Neural progenitor cell (in vitro differentiated cells): Measurements from ENCODE around the gene PPM1E. TPM values are rescaled to one million over a fixed set of nuclear protein-coding genes. Genes with fewer than 3 reads are reported as not detected.
"Not testable (repeated sequence)": the region's sequence is repeated elsewhere in the genome, so short reads cannot be mapped to it uniquely, and the experiment has no call there.

Source experiments
- DNase-seq: peaks from one replicate; pipeline ENCODE4 v3.0.0-alpha.2; 2016; ENCODE audit warnings: low spot score
- H2AFZ ChIP-seq: fragments of 200-600 bp; sonication (generic); replicated peaks from 2 replicates; pipeline ENCODE4 v1.6.1; 2016; ENCODE audit warnings: antibody characterized with exemption
- H3F3A ChIP-seq: fragments of 200-600 bp; sonication (generic); 2 replicates; pipeline ENCODE4 v1.6.1; 2016; ENCODE audit warnings: antibody characterized with exemption, low read depth
- H3K27ac ChIP-seq: fragments of 200-600 bp; sonication (generic); 2 replicates; pipeline ENCODE4 v1.5.1; 2016; ENCODE audit warnings: mild to moderate bottlenecking
- H3K27me3 ChIP-seq: fragments of 200-600 bp; sonication (generic); 2 replicates; pipeline ENCODE4 v1.6.1; 2016; ENCODE audit warnings: mild to moderate bottlenecking, moderate library complexity
- H3K36me3 ChIP-seq: fragments of 200-600 bp; sonication (generic); 2 replicates; pipeline ENCODE4 v1.5.1; 2016
- H3K4me1 ChIP-seq: fragments of 200-600 bp; sonication (generic); 2 replicates; pipeline ENCODE4 v1.6.1; 2016; ENCODE audit warnings: mixed run types
- H3K4me2 ChIP-seq: fragments of 200-600 bp; sonication (generic); 2 replicates; pipeline ENCODE4 v1.6.1; 2016
- H3K4me3 ChIP-seq: fragments of 200-600 bp; sonication (generic); 2 replicates; pipeline ENCODE4 v1.5.1; 2016
- H3K79me2 ChIP-seq: fragments of 200-600 bp; sonication (generic); 2 replicates; pipeline ENCODE4 v1.6.1; 2016; ENCODE audit warnings: low read depth
- H3K9ac ChIP-seq: fragments of 200-600 bp; sonication (generic); 2 replicates; pipeline ENCODE4 v1.6.1; 2016
- H3K9me3 ChIP-seq: fragments of 200-600 bp; sonication (generic); 2 replicates; pipeline ENCODE4 v1.5.1; 2016; ENCODE audit warnings: low read depth
- H4K20me1 ChIP-seq: fragments of 200-600 bp; sonication (generic); 2 replicates; pipeline ENCODE4 v1.6.1; 2016; ENCODE audit warnings: low read depth
- H3K27ac Mint-ChIP-seq: 3 replicates; pipeline ENCODE4 v1.8.0; 2021; ENCODE audit warnings: mixed read lengths
- H3K27me3 Mint-ChIP-seq: 2 replicates; pipeline ENCODE4 v1.8.0; 2022; ENCODE audit warnings: low read depth, mild to moderate bottlenecking, inconsistent platforms, moderate library complexity, mixed read lengths; ENCODE audit not compliant: insufficient read depth
- H3K36me3 Mint-ChIP-seq: 3 replicates; pipeline ENCODE4 v1.8.0; 2021; ENCODE audit warnings: mixed read lengths
- H3K4me1 Mint-ChIP-seq: 3 replicates; pipeline ENCODE4 v1.8.0; 2021; ENCODE audit warnings: mixed read lengths
- H3K4me3 Mint-ChIP-seq: 3 replicates; pipeline ENCODE4 v1.8.0; 2021; ENCODE audit warnings: mild to moderate bottlenecking, moderate library complexity, mixed read lengths
- H3K9me3 Mint-ChIP-seq: 3 replicates; pipeline ENCODE4 v1.8.0; 2020; ENCODE audit warnings: mixed read lengths
- EZH2 ChIP-seq: fragments of 200-600 bp; sonication (generic); IDR thresholded peaks from 2 replicates; pipeline ENCODE4 v1.6.1; 2017; ENCODE audit warnings: antibody characterized with exemption, mild to moderate bottlenecking, moderate library complexity
- EZH2phosphoT487 ChIP-seq: fragments of 200-600 bp; sonication (generic); IDR thresholded peaks from 2 replicates; pipeline ENCODE4 v1.6.1; 2017; ENCODE audit warnings: antibody characterized with exemption
- total RNA-seq: library from RNA; depleted of rRNA; stranded (reverse); fragments of >200 nt; gene quantifications from 2 replicates; pipeline ENCODE4 v1.2.3, GENCODE V29; 2015; ENCODE audit warnings: low replicate concordance
- TF ChIP-seq, protein P1 (sequence below): fragments of 200-600 bp; sonication (generic); IDR thresholded peaks from 2 replicates; pipeline ENCODE4 v1.5.1; 2017; ENCODE audit warnings: antibody characterized with exemption, mild to moderate bottlenecking

PPM1E gene
- total RNA-seq, 1 donor from 2014 or later, result 18.8 TPM

DNA sequence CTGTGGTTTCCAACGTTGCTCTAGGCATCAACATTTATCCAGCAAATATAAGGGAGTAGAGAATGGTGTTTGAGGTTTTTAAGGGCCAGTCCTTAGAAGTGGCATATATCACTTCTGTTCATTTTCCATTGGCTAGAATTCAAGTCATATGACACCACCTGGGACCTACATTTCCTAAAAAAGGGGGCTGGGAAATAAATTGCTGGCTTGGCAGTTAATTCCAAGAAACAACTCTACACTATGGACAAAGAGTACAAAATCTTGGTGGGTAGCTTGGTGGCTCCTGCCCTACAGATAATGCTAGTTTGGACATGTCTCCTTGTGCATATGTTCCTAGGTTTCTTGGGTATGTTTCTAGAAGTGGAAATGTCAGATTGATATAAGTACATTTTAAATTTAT lies 7.6 kb downstream of the PPM1E start:
- H3K27ac Mint-ChIP-seq, result no peak overlapping the region

GRCh38 chr17:58764373-58764772 lies 8.7 kb downstream of the PPM1E start:
- Histone ChIP-seq H3K4me1 (no peaks in the 10 kb centered on the region), H3K27ac (no peak overlapping the region), H2AFZ (no peak overlapping the region), H4K20me1 (peaks cover 4% of the 10 kb centered on the region), H3K79me2 (peaks cover 3% of the 10 kb centered on the region), H3F3A (no peaks in the 10 kb centered on the region), H3K4me2 (no peak overlapping the region), H3K9ac (no peak overlapping the region), H3K36me3 (no peaks in the 10 kb centered on the region), H3K4me3 (no peak overlapping the region), H3K27me3 (no peaks in the 10 kb centered on the region), H3K9me3 (no peaks in the 10 kb centered on the region)
- peaks cover 3% of the 10 kb centered on the region for H3K4me1 Mint-ChIP-seq
- H3K9me3 Mint-ChIP-seq, result no peaks in the 10 kb centered on the region
- no peak for DNase-seq
- H3K36me3 Mint-ChIP-seq, result peaks cover 16% of the 10 kb centered on the region
- no peak overlapping the region for H3K27ac Mint-ChIP-seq
- TF ChIP-seq EZH2phosphoT487 (no peak), EZH2 (no peak)
- TF ChIP-seq, protein P1, sequence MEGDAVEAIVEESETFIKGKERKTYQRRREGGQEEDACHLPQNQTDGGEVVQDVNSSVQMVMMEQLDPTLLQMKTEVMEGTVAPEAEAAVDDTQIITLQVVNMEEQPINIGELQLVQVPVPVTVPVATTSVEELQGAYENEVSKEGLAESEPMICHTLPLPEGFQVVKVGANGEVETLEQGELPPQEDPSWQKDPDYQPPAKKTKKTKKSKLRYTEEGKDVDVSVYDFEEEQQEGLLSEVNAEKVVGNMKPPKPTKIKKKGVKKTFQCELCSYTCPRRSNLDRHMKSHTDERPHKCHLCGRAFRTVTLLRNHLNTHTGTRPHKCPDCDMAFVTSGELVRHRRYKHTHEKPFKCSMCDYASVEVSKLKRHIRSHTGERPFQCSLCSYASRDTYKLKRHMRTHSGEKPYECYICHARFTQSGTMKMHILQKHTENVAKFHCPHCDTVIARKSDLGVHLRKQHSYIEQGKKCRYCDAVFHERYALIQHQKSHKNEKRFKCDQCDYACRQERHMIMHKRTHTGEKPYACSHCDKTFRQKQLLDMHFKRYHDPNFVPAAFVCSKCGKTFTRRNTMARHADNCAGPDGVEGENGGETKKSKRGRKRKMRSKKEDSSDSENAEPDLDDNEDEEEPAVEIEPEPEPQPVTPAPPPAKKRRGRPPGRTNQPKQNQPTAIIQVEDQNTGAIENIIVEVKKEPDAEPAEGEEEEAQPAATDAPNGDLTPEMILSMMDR, result no peak
- no peak overlapping the region for H3K4me3 Mint-ChIP-seq
- no peaks in the 10 kb centered on the region for H3K27me3 Mint-ChIP-seq

More for the DNA sequence above, 7.6 kb downstream of the PPM1E start:
- Histone ChIP-seq H2AFZ (no peak overlapping the region), H3K27ac (no peak overlapping the region), H3K9me3 (no peaks in the 10 kb centered on the region), H3K9ac (no peak overlapping the region), H3F3A (no peaks in the 10 kb centered on the region), H3K4me3 (no peak overlapping the region), H4K20me1 (peaks cover 9% of the 10 kb centered on the region), H3K36me3 (no peaks in the 10 kb centered on the region), H3K27me3 (peaks cover under 1% of the 10 kb centered on the region), H3K79me2 (peaks cover 13% of the 10 kb centered on the region), H3K4me2 (no peak overlapping the region), H3K4me1 (no peaks in the 10 kb centered on the region)
- no peaks in the 10 kb centered on the region for H3K9me3 Mint-ChIP-seq
- DNase-seq, result no peak
- H3K27me3 Mint-ChIP-seq, result no peaks in the 10 kb centered on the region
- peaks cover 16% of the 10 kb centered on the region for H3K36me3 Mint-ChIP-seq
- no peak overlapping the region for H3K4me3 Mint-ChIP-seq
- peaks cover 10% of the 10 kb centered on the region for H3K4me1 Mint-ChIP-seq
- TF ChIP-seq EZH2 (no peak), EZH2phosphoT487 (no peak)
- TF ChIP-seq, protein P1, result no peak

GRCh38 chr17:58778482-58778881 lies 22.8 kb downstream of the PPM1E start:
- not testable (repeated sequence) for H4K20me1 ChIP-seq, H3K4me3 Mint-ChIP-seq, H3K27ac Mint-ChIP-seq

DNA sequence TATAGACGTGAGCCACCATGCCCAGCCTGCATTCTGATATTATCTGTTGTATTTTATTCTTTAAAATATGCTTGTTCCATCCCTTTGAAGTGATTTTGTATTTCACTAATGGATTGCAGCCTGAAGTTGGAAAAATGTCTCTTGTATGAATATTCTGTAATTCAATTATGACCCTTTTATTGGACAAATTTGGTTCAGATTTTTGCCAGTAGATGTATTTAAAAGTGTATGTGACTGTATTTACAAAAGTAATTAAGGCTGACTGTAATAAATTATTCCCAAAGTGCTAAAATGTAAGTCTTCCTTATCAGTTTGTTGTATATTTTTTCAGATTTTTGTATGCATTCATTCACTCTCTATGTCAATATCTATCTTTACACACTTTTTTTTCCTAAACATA lies 23.8 kb downstream of the PPM1E start:
- H3K9me3 ChIP-seq, result no peaks in the 10 kb centered on the region
- Mint-ChIP-seq H3K9me3 (no peaks in the 10 kb centered on the region), H3K4me3 (no peak overlapping the region), H3K27ac (no peak overlapping the region), H3K36me3 (peaks cover 2% of the 10 kb centered on the region), H3K4me1 (no peaks in the 10 kb centered on the region), H3K27me3 (no peaks in the 10 kb centered on the region)
- no peaks in the 10 kb centered on the region for H4K20me1 ChIP-seq
- H3K79me2 ChIP-seq, result no peaks in the 10 kb centered on the region
- no peaks in the 10 kb centered on the region for H3K27me3 ChIP-seq
- no peak overlapping the region for H3K9ac ChIP-seq
- no peaks in the 10 kb centered on the region for H3K36me3 ChIP-seq
- no peaks in the 10 kb centered on the region for H3F3A ChIP-seq
- TF ChIP-seq EZH2phosphoT487 (no peak), EZH2 (no peak)
- TF ChIP-seq, protein P1, result no peak
- H3K4me1 ChIP-seq, result no peaks in the 10 kb centered on the region
- H3K27ac ChIP-seq, result no peak overlapping the region
- H3K4me2 ChIP-seq, result no peak overlapping the region
- no peak for DNase-seq
- H3K4me3 ChIP-seq, result no peak overlapping the region
- no peak overlapping the region for H2AFZ ChIP-seq

More at GRCh38 chr17:58778482-58778881, 22.8 kb downstream of the PPM1E start:
- H3K27me3 ChIP-seq, H3K36me3 Mint-ChIP-seq, H3K4me1 ChIP-seq, H3K4me1 Mint-ChIP-seq, H3K9me3 Mint-ChIP-seq, H3K9me3 ChIP-seq, H3K4me3 ChIP-seq, H3K9ac ChIP-seq, H3K36me3 ChIP-seq, H3K27me3 Mint-ChIP-seq, H3K27ac ChIP-seq, H2AFZ ChIP-seq, H3K79me2 ChIP-seq, H3F3A ChIP-seq, DNase-seq, H3K4me2 ChIP-seq: not testable (repeated sequence)
